Transverse colon (tissue), 4 donors: ENCODE data around the gene PTCH1. TPM values are rescaled to one million over a fixed set of nuclear protein-coding genes. Genes with fewer than 3 reads are reported as not detected.

Source experiments
- DNase-seq: peaks from one replicate; pipeline ENCODE4 v3.0.0-alpha.2; 2019
- H3K27ac ChIP-seq, 4 donors: fragments of 200-600 bp; sonication (generic); 2 replicates each; pipeline ENCODE4 v1.5.1; 2016 to 2018; ENCODE audit warnings: inconsistent platforms in 4 of 4
- H3K27me3 ChIP-seq: fragments of 200-600 bp; sonication (generic); 2 replicates; pipeline ENCODE4 v1.5.1; 2017; ENCODE audit warnings: inconsistent platforms
- H3K36me3 ChIP-seq, 4 donors: fragments of 200-600 bp; sonication (generic); 2 replicates each; pipeline ENCODE4 v1.5.1; 2017 to 2019; ENCODE audit warnings: inconsistent platforms in 4 of 4
- H3K4me1 ChIP-seq, 4 donors: fragments of 200-600 bp; sonication (generic); 2 replicates each; pipeline ENCODE4 v1.5.1; 2017 to 2020; ENCODE audit warnings: inconsistent platforms in 4 of 4
- H3K4me3 ChIP-seq, 4 donors: fragments of 200-600 bp; sonication (generic); 1 replicate in 1 of 4; 2 replicates in 3 of 4; pipeline versions ENCODE4 v1.5.1 to v1.6.1; 2017 to 2019; ENCODE audit warnings: inconsistent platforms in 4 of 4
- H3K9me3 ChIP-seq, 2 donors: fragments of 200-600 bp; sonication (generic); 2 replicates each; pipeline ENCODE4 v1.5.1; 2017 to 2019; ENCODE audit warnings: inconsistent platforms in 2 of 2
- EP300 ChIP-seq: sonication (generic); formaldehyde crosslinking; IDR thresholded peaks from one replicate; pipeline ENCODE4 v1.6.1; 2017; ENCODE audit warnings: antibody characterized with exemption, low read depth
- POLR2A ChIP-seq: fragments of 450-650 bp; IDR thresholded peaks from one replicate; pipeline ENCODE4 v1.6.1; 2016; ENCODE audit warnings: antibody characterized with exemption, mild to moderate bottlenecking, moderate library complexity
- POLR2AphosphoS5 ChIP-seq, 3 donors: sonication (generic); formaldehyde crosslinking; IDR thresholded peaks; one replicate each; pipeline ENCODE4 v1.6.1; 2016; ENCODE audit warnings: antibody characterized with exemption in 3 of 3
- WGBS, 2 donors: methylation state at CpG; one replicate each; pipeline ENCODE4 v1.1.5; 2018; ENCODE audit warnings: low coverage in 1 of 2; 5-methylcytosine and 5-hydroxymethylcytosine counted together
- in situ Hi-C, 4 donors: fragments of 200-750 bp; cut with MboI; loops; one replicate each; pipeline versions ENCODE4 v1.15.0 to v1.15.1; 2017; ENCODE audit warnings: low sequenced_read_pairs in 3 of 4, low pct_ligation_motif_present in 1 of 4, low pct_unique_long_range_greater_than_20kb in 1 of 4
- intact Hi-C: fragments of 100-400 bp; cut with DNase I; formaldehyde crosslinking; loops from one replicate; pipeline ENCODE4 v1.15.1; 2023; ENCODE audit warnings: low total_unique reads
- total RNA-seq, 4 donors: library from RNA; depleted of rRNA; stranded (reverse); fragments of >200 nt; gene quantifications; one replicate each; pipeline ENCODE4 v1.1.0, GENCODE V29; 2016
- TF ChIP-seq, protein P1 (sequence below), 5 experiments: fragments of 200-600 bp in 3 of 5; fragments of 450-650 bp in 2 of 5; sonication (generic) in 3 of 5; IDR thresholded peaks; 1 replicate in 2 of 5; 2 replicates in 3 of 5; pipeline ENCODE4 v1.5.1; 2016 to 2017; ENCODE audit warnings: antibody characterized with exemption in 5 of 5, inconsistent platforms in 3 of 5, mild to moderate bottlenecking in 2 of 5, moderate library complexity in 1 of 5

The PTCH1 gene
- total RNA-seq, 4 donors from 2014 or later, result 12.3 to 50.9 (median 26.4) TPM

DNA sequence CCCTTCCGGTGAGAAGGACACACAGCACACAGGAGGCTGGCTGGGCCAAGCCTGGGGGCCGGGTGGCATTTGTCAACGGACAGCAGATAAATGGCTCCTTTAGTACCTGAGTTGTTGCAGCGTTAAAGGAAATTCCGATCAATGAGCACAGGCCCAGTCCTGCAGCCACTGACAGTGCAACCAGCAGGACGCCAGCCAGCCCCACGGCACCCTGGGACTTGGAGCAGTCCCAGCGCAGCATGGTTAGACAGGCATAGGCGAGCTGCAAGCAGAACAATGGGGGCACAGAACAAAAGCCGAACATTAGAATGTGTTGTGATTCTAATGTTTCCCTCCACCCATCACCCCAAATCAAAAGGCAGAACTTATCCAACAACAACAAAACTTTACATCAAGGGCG, 39.3 kb downstream of the PTCH1 start:
- in situ Hi-C loops, result no loop called here
- whole genome bisulfite sequencing, 2 donors, result 83 to 84% methylated on average over 9 to 11 of the region's 11 CpGs
- Histone ChIP-seq H3K4me3 (no peak overlapping the region), H3K36me3 (peaks cover 0 to 36% (median 12%) of the 10 kb centered on the region in 4 donors), H3K27ac (no peak overlapping the region), H3K9me3 (no peaks in the 10 kb centered on the region), H3K4me1 (peaks cover 0 to 4% (median 0%) of the 10 kb centered on the region in 4 donors), H3K27me3 (no peaks in the 10 kb centered on the region)
- no peak for DNase-seq
- intact Hi-C loops, result no loop called here
- TF ChIP-seq POLR2A (no peak), POLR2AphosphoS5 (IDR thresholded peaks at IDR 0.05) (no peak), EP300 (no peak)
- TF ChIP-seq, protein P1, sequence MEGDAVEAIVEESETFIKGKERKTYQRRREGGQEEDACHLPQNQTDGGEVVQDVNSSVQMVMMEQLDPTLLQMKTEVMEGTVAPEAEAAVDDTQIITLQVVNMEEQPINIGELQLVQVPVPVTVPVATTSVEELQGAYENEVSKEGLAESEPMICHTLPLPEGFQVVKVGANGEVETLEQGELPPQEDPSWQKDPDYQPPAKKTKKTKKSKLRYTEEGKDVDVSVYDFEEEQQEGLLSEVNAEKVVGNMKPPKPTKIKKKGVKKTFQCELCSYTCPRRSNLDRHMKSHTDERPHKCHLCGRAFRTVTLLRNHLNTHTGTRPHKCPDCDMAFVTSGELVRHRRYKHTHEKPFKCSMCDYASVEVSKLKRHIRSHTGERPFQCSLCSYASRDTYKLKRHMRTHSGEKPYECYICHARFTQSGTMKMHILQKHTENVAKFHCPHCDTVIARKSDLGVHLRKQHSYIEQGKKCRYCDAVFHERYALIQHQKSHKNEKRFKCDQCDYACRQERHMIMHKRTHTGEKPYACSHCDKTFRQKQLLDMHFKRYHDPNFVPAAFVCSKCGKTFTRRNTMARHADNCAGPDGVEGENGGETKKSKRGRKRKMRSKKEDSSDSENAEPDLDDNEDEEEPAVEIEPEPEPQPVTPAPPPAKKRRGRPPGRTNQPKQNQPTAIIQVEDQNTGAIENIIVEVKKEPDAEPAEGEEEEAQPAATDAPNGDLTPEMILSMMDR (IDR thresholded peaks at IDR 0.05), result no peak

- peaks cover 0 to 4% (median 1%) of the 10 kb centered on the region in 4 donors for H3K4me1 ChIP-seq
- H3K36me3 ChIP-seq, result peaks cover 0 to 31% (median 2%) of the 10 kb centered on the region in 4 donors
- no peak overlapping the region for H3K4me3 ChIP-seq
- no peaks in the 10 kb centered on the region for H3K9me3 ChIP-seq
- intact Hi-C loops (no loop called here), in situ Hi-C loops (no loop called here)
- 94% methylated on average over 19 of the region's 19 CpGs; no CpG with 5 or more reads in 1 of the 2 donors for WGBS, 2 donors
- no peak for DNase-seq
- no peaks in the 10 kb centered on the region for H3K27me3 ChIP-seq
- H3K27ac ChIP-seq, result no peak overlapping the region
- TF ChIP-seq POLR2A (no peak), EP300 (no peak), POLR2AphosphoS5 (IDR thresholded peaks at IDR 0.05) (no peak)
- TF ChIP-seq, protein P1 (IDR thresholded peaks at IDR 0.05), result no peak
Measured at GRCh38 chr9:95468791-95469190, 48.0 kb downstream of the PTCH1 start.

GRCh38 chr9:95465115-95465514, 51.7 kb downstream of the PTCH1 start:
- H3K27me3 ChIP-seq, result no peaks in the 10 kb centered on the region
- peaks cover 0 to 24% (median 0%) of the 10 kb centered on the region in 4 donors for H3K36me3 ChIP-seq
- in situ Hi-C loops (no loop called here), intact Hi-C loops (no loop called here)
- 57 to 68% methylated on average over 2 to 4 of the region's 4 CpGs for WGBS, 2 donors
- no peaks in the 10 kb centered on the region for H3K9me3 ChIP-seq
- DNase-seq, result no peak
- no peak overlapping the region for H3K27ac ChIP-seq
- H3K4me1 ChIP-seq, result peaks cover 15 to 34% (median 21%) of the 10 kb centered on the region in 4 donors
- TF ChIP-seq, protein P1 (IDR thresholded peaks at IDR 0.05), result no peak
- TF ChIP-seq POLR2AphosphoS5 (IDR thresholded peaks at IDR 0.05) (no peak), EP300 (no peak)
- H3K4me3 ChIP-seq, result no peak overlapping the region

DNA sequence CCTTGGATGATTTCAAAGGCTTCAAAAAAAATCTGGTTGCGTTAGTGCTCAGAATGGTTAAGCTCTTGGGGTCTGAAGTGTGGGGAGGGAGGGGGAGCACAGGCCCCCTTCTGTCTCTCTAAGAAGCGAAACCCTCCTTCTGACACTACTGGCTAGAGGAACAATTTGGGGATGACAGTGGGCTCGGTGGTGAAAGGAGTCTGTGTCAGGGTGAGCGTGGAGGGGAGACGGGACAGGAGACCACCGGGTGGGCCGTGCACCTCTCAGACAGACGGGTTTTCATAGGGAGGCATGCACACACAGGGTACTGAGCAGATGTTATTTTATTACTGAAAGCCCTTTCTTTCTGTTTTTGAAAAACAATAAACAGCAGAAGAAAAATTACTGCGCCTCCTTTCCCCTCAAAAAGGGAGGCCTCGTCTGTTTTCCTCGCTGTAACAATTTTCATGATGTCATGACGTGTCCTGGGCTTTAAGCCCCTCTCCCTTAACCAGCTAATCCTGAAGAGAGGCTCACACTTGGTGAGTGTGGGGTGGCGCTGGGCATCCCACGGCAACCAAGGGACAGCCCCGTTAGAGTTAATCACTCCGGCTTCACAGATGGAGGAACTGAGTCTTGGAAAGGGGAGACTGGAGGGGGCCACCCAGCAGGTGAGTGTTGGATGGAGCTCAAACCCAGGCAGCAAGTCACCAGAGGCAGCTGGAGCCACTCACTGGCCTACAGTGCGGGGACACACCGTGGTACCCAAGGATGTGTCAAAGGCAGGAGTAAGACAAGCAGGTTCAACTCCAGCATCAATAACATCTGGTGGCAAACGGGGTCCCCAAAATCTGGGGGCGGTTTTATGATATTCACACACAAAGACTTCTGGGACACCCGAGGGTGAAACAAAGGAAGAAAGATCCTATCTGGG, 53.4 kb downstream of the PTCH1 start:
- in situ Hi-C loops, result no loop called here
- no peaks in the 10 kb centered on the region for H3K9me3 ChIP-seq
- intact Hi-C loops, result loop anchor here (5.0 kb wide), 1 partner anchor 44 kb away; no protein-coding TSS in a partner anchor
- peaks cover 0 to 26% (median 0%) of the 10 kb centered on the region in 4 donors for H3K36me3 ChIP-seq
- 53 to 56% methylated on average over 11 to 21 of the region's 21 CpGs for WGBS, 2 donors
- TF ChIP-seq POLR2AphosphoS5 (IDR thresholded peaks at IDR 0.05), result no peak
- TF ChIP-seq EP300, result no peak
- TF ChIP-seq, protein P1 (IDR thresholded peaks at IDR 0.05), result no peak
- TF ChIP-seq POLR2A, result no peak
- DNase-seq, result no peak
- H3K27me3 ChIP-seq, result no peaks in the 10 kb centered on the region
- peaks cover 23 to 50% (median 34%) of the 10 kb centered on the region in 4 donors for H3K4me1 ChIP-seq
- peak overlapping the region; percentile 55 to 80 (median 72) for H3K27ac ChIP-seq
- H3K4me3 ChIP-seq, result peak overlapping the region in 2 of 4 donors; percentile 13 to 38
